Activated gamma-delta T cell treated with Interleukin-2 at 50 U/mL for 16 hours (primary cell): ENCODE data around the gene VGLL4.

Experiments used
- DNase-seq: peaks from one replicate; pipeline ENCODE4 v3.0.0-alpha.2; 2020

Gene VGLL4

DNA sequence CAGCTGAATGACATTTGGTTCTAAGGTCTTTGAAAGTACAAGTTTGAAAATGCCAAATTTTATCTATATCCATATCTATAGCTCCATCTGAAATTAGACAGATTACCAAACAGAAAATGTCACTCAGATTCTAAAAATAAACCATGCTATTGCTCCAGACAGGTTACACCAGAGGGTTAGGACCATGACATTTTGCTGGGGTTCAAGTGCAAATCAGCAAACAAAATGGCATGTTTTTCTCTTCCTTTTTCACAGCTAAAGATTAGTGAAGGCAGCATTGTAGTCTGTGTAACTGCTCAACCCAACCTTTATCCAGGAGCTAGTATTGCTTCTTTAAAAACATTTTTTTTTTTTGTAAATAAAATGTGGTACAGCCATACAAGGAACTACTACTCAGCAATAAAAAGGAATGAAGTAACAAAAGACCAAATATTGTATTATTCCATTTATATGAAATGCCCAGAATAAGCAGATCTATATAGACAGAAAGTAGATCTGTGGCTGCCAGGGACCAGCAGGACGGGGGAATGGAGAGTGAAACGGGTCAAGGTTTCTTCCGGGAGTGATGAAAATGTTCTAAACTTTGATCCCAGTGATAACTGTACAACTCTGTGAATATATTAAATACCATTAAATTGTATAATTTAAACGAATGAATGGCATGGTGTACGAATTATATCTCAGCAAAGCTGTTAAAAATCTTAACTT is 18.2 kb downstream of the VGLL4 start:
- no peak for DNase-seq

- DNase-seq = no peak
Observed at GRCh38 chr3:11624704-11625375, 18.9 kb downstream of the VGLL4 start.

GRCh38 chr3:11624161-11624560 is 19.6 kb downstream of the VGLL4 start:
- no peak for DNase-seq

DNA sequence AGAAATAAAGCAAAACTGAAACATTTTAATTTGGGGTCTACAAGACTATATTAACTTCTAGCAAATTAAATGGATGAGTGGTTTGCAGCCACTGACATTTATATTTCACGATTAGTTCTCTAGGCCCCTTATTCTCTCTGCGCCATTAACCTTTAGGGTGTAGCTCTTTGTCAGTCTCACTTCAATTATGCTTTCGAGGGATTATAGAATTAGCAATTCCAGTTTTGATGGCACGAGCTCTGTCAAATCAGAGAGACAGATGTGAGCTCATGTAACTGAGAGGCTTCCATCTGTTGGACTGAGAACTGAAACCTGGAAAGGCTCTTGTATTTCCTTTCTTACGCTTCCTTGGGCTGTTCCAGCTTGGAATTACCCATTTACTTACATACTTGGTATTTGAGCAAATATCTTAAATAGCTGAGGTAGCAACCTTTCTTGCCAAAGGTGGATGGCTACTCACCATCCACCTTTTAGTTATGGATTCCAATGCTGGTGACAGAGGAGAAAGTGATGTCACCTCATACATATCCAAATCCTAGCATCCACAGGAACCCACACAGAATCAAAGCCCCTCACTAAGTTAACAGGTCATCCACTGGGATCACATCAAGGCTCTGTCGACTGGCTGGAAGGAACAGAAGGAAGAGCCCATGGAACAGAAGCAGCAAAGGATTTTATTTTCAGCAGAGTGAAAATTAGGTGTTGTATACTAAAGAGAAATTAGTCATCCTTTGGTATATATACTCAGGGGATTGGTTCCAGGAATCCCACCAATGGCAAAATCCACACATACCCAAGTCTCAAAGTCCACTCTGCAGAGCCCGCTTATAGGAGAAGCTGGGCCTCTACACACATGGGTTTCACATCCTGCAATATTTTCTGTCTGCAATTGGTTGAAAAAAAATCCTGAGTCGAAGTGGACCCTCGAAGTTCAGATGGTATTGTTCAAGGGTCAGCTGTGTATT is 20.8 kb downstream of the VGLL4 start:
- no peak for DNase-seq

- no peak for DNase-seq
Observed at GRCh38 chr3:11621077-11621476, 22.6 kb downstream of the VGLL4 start.

DNA sequence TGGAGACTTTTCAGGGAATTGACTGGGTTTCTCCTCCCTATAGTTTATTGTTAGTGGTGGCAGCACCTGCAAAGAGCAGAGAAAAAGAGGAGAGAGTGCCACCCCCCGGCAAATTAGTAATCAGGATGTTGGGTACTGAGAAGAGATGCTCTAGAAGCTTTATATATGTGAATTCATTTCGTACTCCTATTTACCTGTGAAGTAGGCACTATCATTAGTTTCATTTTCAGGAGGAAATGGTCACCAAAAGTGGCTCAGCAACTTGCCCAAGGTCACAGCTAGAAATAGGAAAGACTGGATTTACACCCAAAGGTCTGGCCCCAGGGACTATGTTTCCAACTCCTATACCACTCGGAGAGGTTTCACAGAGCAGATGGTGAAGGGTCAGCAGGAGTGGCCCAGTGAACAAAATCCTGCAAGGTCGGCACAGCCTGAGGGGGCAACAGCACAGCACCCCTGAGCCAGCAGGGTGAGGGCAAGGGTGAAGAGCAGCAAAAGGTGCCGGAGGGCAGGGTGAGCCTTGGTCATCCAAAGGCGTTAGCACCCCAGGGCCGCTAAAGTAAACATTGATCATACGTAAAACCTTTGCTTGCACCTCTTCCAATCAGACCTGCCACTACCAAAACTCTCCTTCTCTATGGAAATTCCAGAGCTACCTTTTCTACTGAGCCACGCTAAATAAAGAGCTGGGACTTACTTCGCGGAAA is 23.6 kb downstream of the VGLL4 start:
- DNase-seq = no peak

DNA sequence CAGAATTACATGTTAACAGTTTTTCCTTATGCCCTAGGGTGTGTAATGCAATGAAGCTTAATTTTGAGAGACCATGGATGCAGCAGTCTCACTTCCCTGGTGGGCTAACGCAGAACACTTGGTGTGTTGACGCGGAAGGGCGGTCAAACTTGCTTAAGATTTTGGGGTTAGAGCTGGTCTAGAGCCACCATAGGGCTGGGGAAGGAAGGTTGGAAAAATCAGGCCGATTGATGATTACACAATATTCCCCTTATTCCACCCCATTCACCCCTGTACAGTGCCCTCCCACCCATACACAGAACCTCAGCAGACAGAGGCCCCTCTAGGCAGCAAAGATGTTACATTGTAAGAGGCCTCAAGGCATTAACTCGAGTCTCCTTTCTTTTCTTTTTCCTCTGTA is 24.3 kb downstream of the VGLL4 start:
- no peak for DNase-seq

GRCh38 chr3:11618904-11619303 is 24.8 kb downstream of the VGLL4 start:
- DNase-seq = no peak

GRCh38 chr3:11616551-11616950 is 27.2 kb downstream of the VGLL4 start:
- DNase-seq = no peak

GRCh38 chr3:11613851-11614487 is 29.7 kb downstream of the VGLL4 start:
- DNase-seq = no peak

DNA sequence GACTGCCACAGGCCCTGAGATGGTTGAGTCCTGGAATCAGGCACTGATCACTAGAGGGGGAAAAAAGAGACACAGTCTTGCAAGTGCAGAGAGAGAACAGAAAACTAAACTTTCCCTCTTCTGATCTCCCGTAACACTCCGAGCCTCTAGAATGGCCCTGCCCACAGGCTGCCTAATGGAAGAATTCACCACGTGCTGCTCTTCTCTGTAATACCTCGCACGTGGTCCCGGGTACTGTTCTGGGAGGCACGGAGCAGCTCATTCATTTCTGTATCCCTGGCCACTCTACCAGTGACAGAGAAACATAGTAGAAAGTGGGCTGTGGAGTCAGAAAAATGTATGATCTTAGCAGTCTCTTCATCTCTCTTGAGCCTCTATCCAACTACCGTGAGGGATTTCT is 30.4 kb downstream of the VGLL4 start:
- DNase-seq = no peak

DNA sequence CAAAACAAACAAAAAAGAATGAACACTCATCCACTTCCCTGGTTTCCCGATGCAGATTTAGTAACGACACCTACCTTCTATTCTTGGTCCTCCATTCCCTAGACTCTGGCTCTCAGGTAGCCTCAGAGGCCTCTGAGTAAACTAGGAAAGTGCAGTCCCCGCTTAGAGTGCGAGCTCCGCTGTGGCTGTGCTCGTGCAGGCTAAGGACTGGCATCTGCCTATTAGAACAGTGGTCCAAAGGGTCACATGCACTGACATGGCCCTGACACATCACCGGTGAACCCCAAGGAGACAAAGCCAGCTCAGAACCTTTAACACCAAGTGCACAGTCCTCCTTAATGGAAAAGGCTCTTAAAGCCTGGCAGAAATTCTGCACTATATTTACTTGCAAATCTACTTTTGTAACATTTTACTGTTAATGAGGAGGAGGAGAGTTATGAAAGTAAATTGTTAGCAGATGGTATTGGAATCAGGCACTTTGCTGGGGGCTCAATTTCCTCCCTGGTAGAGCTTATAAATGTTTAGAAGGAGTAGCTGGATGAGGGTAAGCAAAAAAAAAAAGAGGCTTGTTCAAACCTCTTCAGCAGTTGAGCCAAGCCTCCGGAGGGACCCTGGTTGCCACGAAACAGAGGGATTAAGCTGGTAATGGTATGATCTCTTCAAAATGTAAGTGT is 31.1 kb downstream of the VGLL4 start:
- no peak for DNase-seq

DNA sequence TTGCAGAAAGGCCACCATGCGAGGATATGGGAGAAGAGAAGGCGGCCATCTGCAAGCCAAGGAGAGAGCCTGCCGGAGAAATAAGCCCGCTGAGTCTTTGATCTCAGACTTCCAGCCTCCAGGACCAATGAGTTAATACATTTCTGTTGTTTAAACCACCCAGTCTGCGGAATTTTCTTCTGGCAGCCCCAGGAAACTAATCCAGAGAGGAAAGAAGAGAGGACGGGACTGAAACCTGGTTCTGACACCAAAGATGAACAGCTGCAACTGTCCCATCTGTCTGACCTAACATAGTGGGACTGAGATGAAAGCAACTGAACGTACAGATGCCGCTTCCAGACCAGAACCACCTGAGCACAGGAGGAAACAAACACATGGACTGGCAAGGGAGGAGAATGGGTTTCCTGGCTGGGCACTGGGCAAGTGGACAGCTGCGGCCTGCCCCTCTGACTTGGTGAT is 32.3 kb downstream of the VGLL4 start:
- DNase-seq = no peak

DNA sequence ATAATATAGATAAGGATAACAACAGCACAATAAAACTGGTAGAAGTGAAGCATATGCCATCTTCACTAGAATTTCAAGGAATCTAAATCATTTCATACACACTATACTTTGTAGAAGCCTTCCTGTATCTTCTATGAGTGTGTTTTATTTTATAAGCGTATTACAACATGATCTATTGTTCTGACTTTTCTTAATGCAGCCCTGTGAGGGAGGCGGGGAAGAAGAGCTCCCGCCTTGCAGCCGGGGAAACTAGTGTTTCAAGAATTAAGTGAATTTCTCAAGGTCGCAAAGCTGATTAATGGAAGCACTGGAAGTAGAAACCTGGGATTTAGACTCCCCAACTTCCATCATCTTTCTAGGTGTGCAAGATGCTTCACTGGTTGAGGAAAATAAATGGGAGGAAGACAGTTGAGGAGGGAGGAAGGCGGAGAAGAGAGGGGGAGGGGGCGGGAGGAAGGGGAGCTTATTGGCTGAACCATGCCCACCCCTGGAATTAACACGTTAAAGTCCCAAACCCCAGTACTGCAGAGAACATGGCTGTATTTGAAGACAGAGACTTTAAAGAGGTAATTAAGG is 32.9 kb downstream of the VGLL4 start:
- no peak for DNase-seq

- DNase-seq = no peak
Observed at GRCh38 chr3:11610044-11610671, 33.6 kb downstream of the VGLL4 start.

- DNase-seq = no peak
Observed at GRCh38 chr3:11609481-11609880, 34.2 kb downstream of the VGLL4 start.

DNA sequence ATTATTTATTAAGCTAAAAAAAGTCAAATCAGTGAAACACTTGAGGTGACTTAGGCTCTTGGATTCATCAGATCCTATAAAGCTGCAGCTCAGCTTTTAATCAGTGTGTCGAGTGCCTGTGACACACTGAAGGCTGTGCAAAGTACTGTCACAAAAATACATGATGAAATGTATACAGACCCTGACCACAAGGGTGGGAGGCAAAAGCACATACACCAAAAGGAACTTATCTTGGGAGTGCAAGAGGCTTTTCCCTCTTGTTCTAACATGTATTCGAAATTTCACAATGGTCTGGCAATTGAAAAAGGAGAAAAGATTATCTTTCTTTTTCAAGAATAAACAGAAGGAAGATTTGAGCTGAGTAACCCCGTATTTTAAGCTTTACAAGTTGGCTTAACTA is 35.9 kb downstream of the VGLL4 start:
- no peak for DNase-seq

GRCh38 chr3:11606865-11607440 is 36.8 kb downstream of the VGLL4 start:
- no peak for DNase-seq

DNA sequence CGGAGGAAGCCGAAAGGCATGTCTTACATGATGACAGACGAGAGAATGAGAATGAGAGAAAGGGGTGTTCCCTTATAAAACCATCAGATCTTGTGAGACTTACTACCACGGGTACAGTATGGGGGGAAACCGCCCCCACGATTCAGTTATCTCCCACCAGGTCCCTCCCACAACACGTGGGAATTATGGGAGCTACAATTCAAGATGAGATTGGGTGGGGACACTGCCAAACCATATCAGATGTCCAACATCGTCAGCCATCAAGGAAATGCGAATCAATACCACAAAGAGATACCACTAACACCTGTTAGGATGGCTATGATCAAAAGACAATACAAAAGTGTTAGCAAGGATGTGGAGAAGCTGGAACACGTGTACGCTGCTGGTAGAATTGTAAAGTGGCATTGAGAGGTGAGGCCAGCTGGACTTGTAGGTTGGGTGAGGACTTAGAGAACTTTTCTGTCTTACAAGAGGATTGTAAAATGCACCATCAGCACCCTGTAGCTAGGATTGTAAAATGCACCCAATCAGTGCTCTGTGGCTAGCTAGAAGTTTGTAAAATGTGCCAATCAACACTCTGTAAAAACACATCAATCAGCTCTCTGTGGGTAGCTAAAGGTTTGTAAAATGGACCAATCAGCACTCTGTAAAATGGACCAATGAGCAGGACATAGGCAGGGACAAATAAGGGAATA is 37.5 kb downstream of the VGLL4 start:
- DNase-seq = no peak

GRCh38 chr3:11605398-11605797 is 38.3 kb downstream of the VGLL4 start:
- DNase-seq = no peak
